ENCODE measurements around the gene CCN5.
"Not testable (repeated sequence)": the region's sequence is repeated elsewhere in the genome, so short reads cannot be mapped to it uniquely, and the experiment has no call there.

Gene CCN5

DNA sequence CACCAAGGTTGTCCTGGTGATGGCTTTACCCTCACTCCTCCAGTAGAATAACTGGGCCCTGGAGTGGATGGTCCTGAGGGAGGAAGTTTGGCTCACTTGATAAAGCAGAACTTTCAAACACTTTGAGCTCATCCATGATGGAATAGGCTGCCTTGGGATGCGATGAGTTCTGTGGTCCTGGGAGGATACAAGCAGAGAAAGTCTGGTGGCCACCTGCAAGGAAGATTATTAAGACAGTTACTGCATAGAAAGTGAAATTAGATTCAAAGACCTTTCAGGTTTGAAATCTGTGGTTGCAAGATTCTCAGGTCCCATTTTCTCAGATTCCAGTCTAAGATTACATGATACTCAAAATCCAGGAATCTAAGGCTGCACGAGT, 19.9 kb upstream of the CCN5 start:
- no peak for DNase-seq

DNA sequence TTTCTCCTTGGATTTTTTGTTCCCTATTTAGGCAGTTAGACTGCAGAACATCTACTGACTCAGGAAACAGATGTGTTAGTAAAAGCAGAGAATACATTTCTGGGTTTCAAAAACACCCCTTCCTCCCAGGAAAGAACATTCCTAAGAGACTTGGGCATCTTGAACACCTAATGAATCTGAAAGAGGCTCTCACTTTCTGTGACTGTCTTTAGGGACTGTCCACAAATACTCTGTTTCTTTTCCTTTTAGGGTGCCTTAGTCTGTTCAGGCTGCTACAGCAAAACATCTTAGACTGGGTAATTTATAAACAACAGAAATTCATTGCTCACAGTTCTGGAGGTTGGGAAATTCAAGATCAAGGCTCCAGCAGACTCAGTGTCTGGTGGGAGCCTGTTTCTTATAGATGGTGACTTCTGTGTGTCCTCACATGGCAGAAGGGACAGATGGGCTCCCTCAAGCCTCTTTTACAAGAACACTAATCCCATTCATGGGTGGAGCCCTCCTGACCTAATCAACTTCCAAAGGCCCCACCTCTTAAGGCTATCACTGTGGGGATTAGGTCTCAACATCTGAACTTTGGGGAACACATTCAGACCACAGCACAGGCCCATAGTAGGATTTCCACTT, 19.4 kb upstream of the CCN5 start:
- no peak for DNase-seq

DNA sequence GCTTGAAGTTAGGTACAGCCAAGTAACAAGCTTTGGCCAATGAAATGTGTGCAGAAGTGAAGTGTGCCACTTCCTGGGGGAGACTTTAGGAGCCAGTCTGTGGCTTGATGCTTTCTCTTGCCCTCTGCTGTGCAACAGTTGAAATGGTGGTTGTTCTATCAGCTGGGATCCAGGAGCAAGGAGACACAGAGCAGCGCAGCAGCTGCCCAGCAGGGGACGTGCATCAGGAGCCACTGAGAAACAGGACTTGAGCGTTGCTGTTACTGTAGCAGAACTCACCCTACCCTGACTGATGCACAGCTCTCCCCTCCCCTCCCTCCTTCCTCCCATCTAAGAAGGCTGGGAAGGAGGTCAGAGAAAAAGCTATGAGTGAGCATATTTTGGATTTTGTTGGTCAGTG, 18.9 kb upstream of the CCN5 start:
- no peak for DNase-seq

DNA sequence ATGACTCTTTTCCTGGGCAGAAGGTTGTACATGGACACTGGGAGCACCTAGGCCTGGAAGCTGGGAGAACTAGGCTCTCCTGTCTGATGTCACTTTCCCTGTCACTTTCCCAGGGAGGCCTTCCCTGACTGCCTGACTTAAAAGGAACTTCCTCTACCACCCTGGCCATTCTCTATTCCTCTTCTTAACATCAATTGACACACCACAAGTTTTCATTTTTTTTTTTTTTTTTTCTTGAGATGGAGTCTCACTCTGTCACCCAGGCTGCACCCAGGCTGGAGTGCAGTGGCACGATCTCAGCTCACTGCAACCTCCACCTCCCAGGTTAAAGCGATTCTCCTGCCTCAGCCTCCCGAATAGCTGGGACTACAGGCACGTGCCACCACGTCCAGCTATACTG, 18.1 kb upstream of the CCN5 start:
- DNase-seq: not testable (repeated sequence)

DNA sequence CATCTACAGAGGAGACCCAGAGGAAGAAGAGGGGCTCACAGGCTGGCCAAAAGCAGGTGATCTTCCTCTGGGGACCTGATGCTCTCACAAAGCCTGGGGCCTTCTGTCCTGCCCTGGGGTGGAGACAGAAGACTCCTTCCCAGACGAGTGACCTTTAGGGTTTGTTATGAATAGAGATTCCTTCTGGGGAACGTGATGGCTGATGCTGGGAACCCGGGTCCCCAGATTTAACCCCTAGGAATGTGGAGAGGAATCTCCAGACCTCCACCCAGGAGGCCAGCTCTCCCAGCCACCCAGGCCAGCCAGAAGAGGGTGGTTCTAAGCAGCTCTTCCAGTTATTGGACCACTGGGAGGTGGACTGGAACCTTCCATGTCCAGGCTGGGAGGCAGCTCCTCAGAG, 16.8 kb upstream of the CCN5 start:
- DNase-seq: no peak

DNA sequence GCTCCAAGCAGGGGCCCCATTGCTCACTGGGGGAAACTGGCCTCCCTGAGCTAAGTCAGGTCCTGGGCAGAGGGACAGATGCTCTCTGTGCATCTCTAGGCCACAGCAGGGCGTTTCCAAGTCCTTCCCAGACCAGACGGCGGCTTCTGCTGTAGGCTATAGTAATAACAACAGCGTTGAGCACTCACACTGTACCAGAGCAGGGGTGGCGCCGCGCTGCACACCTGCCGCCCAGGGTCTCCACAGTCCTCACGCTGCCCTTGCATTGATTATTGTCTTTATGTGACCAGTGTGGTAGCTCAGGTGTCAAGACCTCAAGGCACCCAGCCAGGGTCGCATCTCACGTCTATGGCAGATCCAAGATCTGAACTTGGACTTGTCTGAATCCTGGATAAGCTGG, 14.9 kb upstream of the CCN5 start:
- no peak for DNase-seq

DNA sequence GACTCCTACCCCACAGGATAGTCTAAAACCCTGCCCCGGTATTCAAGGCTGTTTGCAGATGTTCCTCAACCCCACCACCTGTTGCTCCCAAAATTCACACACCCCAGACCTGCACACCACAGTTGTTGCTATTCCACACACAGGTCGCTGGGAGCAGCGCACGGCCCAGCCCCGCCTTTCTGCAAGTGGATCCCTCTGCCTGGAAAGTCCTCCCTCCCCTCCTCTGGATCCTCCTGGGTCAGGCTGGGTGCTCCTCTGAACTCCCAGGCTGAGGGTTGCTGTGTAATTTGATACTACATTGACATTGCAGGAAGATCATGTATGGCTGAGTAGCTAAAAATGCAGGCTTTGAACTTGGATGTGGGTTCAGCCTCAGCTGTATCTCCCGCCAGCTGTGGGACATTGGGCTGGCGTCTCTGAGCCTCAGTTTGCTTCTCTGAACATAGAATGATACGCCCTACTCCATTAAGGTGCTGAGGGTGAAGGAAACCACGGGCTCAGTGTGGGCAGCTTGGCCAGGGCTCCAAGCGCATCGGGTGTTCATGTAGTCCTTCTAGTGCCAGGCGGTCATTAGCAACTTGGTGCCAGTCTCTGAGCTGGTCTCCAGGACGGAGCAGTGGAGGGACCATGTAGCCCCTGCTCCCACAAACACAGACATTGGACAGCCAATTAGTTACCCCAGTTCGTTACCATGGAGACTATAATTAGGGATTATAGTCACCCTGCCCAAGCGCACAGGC, 13.9 kb upstream of the CCN5 start:
- DNase-seq: peak; percentile 48

DNA sequence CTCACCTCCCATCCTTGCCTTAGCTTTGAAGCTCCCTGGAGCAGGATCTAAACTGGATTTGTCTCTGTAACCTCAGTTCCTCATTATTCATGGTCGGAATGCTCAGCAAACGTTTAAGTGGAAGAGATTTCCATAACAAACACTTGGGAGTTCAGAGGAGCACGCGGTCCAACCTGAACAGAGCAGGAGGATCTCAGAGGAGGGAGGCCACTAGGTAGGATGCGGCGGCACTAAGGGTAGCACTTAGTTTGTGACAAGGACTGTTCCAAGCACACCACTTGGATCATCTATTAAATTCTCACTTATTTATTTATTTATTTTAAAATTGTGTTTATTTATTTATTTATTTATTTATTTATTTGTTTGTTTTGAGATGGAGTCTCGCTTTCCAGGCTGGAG, 13.3 kb upstream of the CCN5 start:
- peak; percentile 56 for DNase-seq

DNA sequence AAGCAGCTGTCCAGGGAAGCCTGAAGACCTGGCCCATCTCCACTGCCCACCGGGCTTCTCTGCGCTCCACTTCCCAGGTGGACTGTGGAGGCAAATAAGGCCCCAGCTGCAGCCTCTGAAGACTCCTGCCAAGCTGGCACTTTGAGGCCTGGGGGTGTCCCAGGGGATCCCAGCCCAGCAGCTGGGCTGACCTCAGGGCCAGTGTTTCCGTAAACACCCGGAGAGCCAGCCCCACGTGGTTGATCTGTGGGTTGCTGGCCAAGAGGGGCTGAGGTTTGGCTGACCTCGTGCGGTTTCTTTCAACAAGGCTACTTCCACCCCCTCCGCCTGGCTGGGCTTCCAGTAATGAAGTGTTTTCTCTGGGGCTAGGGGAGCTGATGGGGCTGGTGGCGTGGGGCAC, 12.4 kb upstream of the CCN5 start:
- DNase-seq: peak; percentile 67

DNA sequence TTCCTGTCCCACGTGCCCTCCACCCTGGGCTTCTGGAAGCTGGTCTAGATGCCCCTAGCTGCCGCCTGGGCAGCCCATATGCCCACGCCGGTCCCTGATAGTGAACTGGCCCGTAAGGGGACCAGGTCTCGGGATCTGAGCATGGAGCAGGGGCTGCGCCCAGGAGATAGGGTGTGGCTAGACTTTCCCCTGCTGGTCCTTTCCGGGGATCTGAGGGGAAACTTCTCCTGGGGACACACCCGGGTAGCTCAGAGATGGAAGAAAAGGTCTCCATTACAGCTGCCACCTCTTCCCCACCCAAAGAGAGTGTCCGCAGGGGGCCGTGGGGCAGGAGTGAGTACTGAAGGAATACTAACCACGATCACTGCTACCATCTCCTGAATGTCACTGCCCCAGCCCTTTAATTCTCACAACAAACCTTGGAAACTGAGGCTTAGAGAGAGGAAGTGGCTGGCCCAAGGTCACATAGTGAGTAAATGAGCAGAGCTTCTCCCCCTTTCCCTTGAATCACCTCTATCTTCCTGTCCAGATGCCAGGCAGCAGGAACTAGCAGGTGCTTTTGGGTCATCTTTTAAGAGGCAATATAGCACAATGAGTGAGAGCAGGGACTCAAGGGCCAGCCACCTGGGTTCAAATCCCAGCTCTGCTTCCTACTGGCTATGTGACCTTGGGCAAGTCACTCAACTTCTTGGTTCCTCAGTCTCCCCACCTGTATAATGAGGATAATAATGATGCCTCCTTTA, 11.8 kb upstream of the CCN5 start:
- DNase-seq: no peak

DNA sequence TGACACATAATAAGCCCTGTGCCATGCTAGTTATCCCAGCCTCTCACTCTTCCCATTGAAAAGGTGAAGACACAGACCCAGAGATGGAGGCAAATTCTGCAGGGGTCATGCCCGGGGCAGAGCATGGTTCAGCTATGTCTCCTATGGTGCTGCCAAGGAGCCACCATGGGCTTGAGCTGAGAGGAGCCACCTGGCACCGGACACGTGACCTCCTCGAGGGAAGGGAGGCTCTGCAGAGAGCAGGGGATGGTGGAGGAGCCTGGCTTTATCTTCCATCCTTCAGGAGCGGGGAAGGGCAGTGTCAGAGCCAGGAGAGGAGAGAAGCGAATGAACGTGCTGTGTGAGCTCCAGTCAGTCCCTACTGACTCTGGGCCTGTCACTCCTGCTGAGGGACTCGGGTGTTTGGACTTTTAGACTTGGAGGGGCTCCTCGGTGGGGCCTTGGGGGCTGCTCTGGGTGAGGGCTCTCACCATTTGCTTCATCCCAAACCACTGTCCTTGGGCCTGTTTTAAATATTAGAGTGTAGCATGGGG, 11.1 kb upstream of the CCN5 start:
- DNase-seq: no peak

DNA sequence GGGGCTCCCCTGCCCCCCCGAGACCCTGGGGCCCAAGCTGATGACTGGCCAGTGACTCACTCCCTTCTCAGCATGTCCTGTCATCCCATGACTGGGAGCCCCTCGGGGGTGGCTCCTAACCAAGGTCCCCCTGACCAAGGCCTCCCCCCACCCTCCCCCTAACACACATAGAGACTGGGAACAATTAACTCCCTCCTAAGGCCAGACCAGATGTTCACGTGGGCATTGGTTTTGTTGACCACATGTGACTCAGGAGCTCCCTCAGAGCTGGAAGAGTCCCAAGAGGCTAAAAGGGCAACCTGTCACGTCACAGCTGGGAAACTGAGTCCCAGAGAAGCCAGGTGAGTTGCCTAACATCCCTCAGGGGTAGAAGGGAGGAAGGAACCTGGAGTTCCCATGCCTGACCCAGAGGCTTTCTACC, 10.6 kb upstream of the CCN5 start:
- DNase-seq: no peak

DNA sequence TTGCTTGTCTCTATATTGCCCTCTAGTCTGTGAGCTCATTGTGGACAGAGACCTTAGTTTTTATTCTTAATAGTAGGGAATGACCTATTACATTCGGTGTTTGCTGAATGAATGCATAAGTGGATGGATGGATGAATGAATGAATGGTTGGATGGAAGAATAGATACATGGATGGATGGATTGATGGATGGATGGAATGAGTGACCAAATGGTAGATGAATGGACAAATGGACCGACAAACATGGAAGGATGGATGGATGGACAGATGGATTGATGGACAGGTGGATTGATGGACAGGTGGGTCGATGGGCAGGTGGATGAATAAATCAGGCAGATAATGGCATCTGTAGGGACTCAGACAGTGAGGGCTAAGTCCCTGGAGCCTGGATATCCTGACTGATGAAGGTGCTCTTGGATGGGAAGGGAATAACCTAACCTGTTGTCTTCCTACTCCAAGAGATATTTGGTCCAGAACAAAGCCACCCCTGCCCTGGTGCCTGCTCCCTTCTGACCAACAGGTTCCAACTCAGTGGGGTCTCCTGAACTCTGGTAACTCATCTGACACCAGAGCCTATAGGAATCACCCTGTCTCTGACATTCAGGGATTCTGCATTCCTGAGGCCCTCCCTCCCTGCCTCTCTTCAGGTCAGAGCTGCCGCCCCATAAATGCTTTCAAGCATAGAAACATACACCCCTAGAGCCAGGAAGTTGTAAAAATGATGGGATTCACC, 9.6 kb upstream of the CCN5 start:
- no peak for DNase-seq

DNA sequence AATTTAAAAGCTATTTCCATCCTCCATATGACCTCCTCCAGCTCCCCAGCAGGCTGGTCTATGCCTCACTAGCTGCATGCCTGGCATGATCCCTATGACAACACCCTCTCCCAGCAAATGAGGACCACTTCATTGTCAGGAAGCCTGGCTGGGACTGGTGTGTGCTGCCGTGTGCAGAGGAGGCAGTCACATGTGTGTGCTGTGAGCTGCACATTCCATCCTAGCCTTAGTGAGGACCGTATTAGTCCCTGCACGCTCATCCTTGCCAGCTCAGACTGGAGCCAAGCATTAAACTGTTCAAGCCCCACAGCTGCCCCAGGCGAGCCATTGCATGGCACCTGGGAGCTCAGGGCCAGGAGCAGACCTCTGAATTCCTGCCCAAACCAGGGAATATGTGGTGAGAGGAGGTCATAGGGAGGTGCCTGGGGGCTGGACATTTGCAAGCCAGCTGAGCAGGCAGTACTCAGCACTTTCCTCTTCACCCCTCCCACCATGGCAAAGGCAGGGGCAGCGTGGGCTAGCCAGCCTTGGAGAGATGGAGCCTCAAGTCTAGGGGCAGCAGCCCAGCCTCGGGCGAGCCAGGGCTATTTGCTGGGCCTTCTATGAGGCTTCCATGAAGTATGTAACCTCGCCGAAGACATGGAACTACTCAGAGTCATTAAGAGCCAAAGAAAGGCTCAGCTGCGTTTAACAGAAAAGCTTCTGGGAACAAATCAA, 8.7 kb upstream of the CCN5 start:
- peak; percentile 57 for DNase-seq

DNA sequence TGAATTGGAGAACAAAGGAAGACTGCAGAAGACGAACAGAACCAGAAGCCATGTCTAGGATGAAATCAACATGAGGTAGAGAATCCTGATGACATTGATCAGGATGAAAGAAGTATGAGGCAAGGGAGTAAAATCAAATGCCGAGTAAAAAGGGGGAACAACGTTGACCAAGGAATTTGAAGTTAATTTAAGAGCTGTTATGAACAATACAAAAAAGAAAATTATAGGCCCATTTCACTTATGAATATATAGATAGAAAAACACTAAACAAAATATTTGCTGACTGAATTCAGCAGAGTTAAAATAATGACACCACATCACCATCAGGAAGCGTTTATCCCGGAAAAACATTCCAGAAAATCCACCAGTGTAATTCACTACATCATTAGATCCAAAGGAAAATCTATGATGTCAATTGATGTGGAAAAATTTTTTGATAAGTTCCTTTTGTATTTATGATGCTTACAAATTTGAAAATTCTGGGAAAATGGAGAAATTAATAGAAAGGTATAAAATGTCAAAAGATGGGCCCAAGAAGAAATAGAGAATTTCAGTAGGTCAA, 8.1 kb upstream of the CCN5 start:
- DNase-seq: no peak

DNA sequence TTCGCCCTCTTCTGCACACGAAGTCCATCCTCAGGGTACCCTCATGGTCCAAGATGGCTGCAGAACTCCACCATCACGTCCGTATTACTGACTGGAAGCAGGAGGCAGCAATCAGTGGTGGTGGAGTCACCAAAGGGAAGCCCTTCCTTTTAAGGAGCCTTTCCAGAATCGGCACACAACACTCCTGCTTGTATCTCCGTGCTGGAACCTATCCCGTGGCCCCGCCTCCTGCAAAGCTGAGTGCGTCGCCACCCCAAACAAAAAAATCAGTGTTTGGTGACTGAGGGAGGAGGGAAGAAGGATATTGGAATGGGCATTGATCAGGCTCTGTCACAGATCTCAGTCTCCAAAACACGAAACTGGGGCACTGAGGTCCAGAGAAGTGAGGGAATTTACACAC, 5.8 kb upstream of the CCN5 start:
- DNase-seq: no peak

DNA sequence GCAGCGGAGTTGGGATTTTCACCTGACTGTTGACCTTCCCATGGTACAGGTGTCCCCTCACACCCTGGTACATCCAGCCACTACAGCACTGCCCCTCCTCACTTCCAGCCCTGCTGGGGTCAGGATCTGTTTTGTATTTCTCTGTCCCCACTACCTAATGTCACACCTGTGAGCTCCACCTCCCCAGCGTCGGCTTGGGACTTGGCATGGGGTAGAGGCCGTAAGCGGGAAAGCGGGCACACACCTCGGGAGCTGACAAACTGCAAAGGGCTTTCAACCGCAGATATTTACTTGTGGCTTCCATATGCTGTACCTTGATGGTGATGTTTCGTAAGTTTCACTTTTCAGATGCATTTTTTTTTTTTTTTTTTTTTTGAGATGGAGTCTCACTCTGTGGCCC, 5.4 kb upstream of the CCN5 start:
- DNase-seq: no peak

DNA sequence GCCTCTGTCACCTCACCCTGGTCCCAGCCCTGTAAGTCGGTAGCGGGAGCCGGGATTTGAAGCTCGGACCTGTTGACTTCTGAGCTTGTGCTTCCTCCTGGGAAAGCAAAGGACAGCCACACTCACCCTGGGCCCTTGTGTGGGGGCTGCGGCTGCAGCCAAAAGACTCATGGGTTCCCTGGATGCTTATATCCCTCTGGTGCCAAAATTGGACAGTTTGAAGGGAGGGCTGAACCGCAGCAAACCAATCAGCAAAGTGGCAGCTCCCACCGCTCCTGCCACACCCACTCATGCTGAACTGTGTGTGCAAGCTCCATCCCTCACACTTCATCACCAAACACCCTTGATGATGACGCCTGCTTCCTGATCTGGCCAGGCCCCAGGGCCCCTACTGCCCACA, 3.9 kb upstream of the CCN5 start:
- DNase-seq: no peak

DNA sequence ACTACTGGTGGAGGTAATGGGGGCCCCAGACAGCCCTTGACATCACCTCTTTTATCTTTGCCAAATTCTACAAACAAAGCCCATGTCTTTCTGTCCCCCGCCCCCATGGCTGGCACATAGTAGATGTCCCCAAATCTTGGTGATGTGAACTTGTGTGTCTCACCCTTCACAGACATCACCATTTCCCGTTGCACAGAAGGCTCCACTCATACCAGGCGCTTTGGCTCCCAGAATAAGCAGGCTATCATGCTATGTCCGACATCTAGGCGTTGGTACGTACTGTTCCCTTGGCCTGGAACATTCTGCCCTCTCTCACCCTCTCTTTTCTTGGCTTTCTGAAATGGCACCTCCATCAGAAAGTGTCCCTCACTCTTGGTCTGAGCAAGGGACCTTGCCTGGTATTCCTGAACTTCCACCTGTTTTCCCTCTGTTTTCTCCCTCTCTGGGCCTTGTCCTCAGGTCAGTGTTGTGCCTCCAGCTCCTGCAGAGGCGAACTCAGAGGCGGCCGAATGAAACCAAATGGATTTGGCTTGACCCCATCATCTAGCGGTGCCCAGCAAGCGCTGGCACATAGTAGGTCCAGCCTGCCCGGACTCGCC, 968 bp upstream of the CCN5 start:
- DNase-seq: no peak

DNA sequence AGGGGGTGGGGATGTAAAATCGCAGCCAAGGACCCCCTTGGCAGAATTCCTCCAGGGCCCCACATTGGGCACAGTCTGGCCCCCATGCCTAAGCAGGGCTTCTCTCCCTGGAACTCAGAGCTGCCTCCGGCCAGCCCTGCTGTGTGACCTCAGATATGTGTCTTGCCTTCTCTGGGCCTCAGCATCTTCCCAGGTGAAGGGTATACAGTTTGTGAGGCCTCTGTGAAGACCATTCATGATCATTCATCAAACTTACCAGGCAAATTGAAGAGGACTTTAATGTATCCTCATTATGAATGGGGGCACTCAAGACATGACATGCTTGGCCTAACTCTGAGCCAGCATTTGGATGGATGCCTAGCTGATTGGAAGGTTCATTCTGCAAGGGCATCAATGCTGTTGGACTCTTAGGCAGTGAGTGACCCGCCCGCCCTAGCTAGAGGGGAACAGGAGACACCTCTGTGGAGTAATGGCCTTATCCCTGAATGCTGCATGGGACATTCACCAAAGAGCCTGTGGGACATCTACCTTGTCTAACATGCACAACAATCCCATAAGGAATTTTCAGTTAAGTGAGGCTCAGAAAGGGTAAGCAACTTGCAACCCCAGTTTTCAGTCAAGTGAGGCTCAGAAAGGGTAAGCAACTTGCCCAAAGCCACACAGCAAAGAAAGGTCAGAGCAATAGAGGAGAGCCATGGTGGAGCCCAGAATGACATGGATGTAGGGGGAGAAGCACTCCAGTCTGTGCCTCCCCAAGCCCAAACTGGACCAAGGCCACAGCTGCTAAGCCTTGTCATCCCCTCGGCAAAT, 535 bp downstream of the CCN5 start:
- DNase-seq: no peak

Measured in eye (tissue), 1 donor.